Limb (tissue), 2 donors: ENCODE measurements around the gene HAPLN2.

Experiments used
- DNase-seq, 2 donors: peaks; one replicate each; pipeline ENCODE4 v3.0.0-alpha.2; 2016; ENCODE audit errors: extremely low spot score in 2 of 2

The HAPLN2 gene

DNA sequence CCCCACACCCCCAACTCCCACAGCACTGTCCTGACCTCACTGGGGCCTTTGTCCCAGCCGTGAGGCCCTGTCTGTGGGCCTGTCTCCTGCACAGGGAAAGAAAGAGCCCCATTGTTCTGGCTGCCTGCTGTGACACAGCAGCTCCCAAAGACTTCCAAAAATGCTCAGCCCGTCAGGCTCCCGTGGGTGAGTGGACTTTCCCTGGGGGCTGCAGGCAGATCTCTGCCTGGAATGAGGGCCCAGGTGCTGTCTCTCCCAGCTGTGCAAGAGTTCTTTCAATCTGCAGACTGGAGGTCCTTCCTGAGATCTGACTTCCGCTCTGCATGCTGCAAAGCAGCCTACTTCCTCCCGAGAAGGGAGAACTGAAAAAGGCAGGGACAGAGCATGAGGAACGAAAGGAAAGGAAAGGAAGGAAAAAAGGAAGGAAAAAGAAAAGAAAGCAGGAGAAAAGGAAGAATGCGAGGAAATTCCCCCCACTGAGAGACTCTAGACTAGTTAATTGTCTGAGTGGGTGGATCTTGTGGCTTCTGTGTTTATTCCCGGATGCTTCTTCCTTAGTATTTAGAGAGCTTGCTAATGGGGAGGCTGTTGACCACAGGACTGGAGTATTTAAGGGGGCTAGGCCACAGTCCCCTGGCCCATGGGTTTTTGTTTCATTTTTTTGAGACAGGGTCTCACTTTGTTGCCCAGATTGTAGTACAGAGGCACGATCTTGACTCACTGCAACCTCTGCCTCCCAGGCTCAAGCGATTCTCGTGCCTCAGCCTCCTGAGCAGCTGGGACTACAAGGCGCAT lies 43.0 kb downstream of the HAPLN2 start:
- peak in 1 of 2 donors; percentile 47 for DNase-seq

DNA sequence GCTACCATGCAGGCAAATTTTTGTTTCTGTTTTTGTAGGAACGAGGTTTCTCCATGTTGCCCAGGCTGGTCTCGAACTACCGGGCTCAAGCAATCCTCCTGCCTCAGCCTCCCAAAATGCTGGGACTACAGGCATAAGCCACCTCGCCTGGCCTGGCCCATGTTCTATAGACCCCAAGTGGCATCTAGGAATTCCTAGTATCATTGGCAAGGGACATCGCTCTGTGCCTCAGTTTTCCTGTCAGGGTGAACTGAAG lies 43.5 kb downstream of the HAPLN2 start:
- no peak for DNase-seq

DNA sequence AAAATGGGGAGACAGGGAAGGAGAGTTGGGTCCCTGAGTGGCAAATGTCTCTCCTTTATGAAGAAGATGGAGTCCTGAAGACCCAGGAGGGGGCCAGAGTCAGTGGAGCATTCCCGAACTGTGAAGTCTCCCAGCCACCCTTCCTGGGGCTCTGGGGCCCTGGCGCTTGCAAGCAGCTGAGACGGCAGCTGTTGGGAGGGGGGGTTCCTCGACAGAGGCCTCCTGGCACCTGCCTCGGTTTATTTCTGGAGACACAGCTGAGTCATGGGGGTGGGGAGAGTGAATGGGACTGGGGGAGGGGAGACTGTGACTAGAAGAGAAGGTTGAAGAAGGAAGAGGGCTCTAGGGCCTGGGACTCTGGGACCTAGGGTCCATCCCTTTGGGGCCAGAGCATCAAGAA lies 44.0 kb downstream of the HAPLN2 start:
- peak; percentile 68 to 81 for DNase-seq

DNA sequence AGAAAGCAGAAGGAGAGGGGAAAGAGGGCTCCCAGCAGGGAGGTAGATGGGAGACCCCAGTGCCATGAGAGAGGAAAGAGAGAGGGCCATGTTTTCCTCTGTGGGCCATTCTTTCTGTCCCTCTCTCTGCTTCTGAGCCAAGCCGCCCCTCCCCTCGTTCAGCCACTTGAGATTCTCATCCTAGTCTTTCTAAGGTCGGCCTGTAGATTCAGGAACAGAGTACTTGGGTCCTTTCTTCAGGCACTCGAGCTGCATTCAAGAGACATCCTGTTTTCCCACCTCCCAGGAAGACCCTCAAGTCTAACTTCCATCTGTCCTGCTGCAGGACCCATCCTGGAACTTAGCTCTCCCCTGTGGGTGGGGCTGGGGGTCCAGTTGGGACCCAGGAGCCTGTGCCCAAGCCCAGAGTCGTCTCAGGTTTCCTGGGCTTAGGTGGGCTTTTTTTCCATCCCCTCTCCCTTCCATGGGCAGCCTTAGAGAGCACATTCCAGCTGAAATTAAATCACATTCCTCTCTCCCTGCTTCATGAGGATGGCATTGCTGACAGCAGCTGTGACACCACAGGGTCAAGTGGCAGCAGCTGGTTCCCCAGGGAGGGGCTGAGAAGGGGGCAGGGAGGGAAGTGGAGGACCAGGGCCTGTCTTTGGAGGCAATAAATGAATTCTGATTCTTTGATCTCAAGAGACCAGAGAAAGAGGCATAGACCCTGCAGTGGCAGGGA lies 45.0 kb downstream of the HAPLN2 start:
- peak; percentile 51 to 75 for DNase-seq

DNA sequence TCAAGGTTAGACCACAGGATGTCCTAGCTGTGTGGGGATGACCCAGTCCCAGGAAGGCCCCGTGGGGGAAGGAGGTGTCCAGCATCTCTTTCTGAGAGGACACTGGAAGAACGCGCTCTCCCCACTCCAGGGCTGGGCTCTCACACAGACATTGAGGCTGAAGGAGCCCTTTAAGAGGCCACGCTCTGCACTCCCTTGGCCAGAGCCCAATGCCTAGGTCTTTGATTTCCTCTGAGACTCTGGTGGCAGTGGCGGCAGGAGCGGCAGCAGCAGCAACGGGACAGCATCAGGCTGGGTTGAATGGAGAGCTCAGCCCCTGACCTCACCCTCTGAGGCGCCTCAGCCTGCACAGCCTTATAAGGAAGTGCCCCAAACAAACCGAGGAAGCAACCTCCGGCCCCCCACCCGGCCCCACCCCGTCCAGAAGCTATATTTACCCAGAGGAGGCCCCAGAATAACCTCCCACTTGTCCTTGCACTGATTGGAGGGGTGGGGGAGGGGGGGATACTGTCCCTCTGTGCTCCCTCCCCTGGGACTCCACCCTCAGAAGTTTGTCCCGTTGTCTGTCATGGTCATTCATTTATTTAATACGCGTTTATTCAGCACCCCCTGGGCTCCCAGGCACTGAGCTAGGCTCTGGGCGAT lies 45.7 kb downstream of the HAPLN2 start:
- DNase-seq = peak; percentile 51 to 65

DNA sequence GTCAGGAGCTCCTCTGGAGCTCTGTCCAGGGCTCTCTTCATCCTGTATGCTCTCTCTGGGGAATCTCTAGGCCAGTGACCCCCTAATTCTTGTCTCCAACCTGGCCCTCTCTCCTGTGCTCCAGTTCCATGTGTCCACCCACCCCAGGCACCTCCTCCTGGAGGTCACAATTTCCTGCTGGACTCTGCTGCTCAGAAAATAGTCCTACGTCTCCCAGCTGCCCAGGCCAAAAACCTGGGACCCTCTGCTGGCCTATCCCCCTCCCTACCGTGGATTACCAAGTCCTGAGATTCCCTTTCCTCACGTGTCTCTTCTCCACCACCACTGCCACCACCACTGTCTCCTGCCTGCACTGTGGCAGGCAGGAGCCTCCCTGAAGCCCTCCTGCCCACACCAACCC lies 46.3 kb downstream of the HAPLN2 start:
- DNase-seq = no peak

DNA sequence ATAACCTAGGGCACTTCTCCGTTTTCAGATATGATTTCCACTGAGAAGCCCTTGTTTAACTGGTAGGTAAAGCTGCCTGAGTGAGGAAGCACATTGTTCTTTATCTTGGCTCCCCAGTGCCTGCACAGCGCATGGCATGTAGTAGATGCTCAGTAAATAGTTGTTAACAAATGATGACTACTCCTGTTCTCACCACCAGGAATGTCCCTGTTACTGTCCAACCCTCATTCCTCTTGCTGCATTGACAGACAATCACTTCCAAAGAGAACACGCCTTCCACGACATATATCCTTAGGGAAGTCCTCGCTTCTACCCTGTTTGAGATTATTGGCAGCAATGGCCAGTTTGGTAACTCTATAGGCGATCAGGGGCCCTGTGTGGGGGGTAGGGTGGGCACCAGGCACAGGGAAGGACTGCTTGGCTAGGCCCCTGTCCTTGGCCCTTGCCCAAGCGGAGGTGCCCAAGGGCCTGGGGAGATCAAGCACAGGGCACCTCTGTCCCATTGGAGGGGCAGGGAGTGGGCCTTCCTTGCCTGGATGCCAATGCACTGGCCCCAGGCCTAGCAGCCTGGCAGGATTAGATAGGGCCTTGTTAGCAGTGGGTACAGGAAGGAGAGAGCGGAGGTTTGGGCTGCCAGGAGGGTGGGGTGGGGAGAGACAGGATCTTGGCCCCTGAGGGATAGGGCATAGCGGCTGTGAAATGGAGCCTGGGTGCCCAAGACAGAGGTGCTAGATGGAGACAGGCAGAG lies 47.8 kb downstream of the HAPLN2 start:
- DNase-seq = no peak

DNA sequence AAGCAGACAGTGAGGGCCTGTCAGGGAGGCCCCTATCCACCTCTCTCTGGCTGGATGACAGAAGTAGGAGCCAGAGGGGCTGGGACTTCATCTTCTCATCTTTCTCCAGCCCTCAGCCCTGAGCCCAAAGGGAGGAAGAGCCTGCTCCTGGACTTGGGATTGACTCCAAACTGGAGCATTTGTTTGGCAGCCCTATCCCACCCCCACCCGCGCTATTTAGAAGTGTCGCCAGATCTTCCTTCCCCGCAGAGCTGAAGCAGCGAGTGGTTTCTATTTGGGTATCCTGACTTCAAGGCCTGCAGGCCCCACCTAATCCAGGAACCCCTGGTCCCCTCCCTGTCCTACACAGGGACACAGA lies 48.4 kb downstream of the HAPLN2 start:
- DNase-seq = peak; percentile 76 to 79

DNA sequence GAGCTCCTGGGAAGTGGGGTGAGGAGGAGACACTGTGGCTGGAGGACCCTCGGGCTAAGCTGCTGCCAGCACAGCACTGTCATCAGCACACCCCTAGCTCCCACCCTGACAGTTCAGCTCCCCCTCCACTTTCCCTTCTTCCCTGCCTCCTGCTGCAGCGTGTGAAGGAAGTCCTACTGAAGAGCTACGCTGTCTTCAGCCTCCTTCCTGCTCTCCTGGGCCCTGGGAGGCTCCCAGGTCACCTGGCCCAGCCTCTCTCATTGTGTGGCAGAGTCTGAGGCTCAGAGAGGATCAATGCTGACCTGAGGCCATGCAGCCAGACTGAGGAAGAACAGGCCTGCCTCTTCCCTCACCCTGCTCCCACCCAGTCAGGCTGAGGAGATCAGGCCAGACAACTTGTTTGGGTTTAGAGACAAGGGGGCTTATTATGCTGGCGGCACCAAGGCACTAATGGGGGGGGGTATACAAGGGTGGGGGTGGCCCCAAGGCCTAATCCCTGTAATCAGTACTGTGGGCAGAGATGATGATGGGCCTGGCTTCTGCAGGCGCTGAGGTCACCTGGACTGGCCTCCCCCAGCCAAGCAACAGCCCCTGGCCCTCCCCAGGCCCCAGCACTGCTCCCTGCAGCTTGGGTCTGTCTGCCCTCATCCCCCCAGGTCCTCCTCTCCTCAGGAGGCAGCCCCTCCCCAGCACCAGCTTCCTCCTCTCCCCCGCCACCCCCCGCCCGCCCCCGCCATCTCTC lies 48.9 kb downstream of the HAPLN2 start:
- peak in 1 of 2 donors; percentile 45 for DNase-seq

DNA sequence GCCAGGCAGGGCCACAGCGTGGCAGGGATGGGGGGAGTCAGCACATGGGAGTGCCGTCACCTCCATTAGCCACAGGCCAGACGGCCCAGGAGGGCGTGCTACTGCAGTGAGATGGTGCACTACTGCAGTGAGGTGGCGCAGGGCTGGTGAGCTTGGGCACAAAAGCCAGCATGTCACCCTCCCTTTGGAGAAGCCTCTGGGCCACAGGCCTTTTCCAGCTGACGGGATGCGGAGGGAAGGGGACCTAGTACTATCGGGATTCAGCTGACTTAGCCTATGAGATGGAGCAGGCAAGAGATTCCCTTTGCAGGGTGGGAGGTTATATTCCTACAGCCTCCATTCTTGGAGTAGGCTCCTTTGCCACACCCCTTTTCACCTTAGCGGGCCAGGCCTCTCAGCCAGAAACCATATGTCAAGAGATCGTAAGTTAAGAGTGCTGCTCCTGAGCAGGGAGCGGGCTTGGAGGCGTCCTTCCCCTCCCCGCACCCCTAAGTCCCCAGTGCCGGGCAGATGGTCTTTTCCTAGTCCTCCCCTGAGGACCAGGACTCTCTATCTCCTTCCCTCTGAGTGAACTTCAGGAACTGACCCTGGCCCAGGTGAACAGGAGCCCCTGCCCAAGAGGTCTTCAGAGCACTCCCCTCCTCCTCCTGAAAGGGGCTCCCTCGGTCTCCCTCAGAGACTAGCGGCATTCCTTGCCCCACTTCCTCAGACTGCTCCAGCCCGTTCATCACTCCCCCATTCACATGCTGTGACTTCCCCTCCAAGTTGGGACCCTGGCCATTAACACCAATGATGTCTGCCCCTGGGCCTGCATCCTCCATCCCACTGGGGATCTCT lies 49.8 kb downstream of the HAPLN2 start:
- DNase-seq = peak in 1 of 2 donors; percentile 50

DNA sequence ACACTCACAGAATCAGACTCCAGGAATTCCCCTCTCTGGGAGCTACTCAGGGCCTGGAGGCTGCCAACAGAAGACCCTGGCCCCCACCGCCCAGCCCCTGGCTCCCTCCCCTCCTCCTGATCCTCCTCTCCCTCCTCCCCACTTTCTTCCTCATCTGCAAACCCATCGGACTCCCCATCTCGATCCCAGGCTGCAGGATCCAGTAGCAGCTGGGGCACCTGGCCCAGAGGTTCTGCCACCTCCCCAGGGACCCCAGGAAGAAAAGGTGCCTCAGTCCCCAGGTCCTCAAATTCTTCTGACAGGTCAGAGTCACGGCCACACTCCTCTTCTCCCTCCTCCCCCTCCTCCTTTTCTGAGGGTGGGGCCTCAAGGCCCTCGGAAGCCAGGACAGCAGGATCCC lies 50.6 kb downstream of the HAPLN2 start:
- no peak for DNase-seq

DNA sequence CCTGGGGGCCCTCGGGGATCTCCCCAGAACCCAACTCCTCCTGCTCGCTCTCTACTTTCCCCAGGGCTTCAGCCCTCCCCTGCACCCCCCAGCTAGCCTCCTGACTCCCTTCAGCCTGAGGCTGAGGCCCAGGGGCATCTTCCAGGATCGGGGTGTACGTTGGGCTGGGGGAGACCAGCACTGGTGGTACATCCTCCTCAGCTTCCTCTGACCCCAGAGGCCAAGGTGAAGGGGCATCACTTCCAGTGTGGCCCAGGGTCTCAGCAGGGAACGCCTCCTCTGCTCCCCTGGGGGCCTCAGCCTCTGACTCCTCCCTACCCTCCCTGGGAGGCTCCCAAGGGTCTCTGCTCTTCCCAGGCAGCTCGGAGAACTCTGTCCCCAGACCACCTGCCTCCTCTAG lies 51.1 kb downstream of the HAPLN2 start:
- no peak for DNase-seq

DNA sequence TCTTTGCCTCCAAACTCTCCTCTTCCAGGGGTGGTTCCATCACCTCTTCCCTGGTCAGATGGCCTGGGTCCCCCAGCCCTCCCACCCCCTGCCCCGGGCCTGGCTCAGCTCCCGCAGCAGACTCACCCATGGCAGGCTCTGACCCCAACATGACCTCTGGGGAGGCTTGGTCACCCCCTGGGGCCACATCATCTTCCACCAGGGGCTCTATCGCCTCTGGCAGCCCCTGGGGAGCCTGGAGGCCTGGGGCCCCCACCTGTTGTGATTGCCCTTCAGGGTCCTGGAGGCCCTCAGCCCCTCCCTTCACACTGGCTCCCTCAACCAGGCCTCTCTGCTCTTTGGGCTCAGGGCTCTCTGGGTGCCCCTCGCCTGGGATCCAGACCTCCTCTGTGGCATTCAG lies 51.6 kb downstream of the HAPLN2 start:
- peak in 1 of 2 donors; percentile 32 for DNase-seq

DNA sequence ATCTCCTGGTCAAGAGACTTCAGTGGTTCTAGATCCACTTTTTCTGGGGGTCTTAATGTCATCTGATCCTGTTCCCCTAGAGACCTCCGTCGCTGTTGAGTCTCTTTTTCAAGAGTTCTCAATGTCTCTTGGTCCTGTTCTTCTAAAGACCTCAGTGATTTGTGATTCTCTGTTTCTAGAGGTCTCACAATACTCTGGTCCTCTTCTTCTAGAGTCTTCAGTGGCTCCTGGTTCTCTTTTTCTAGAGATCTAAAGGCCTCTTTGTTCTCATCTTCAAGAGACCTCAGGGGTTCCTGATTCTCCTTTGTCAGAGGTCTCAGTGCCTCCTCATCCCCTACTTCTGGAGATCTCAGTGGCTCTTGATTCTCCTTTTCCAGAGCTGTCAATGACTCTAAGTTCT lies 52.6 kb downstream of the HAPLN2 start:
- no peak for DNase-seq

DNA sequence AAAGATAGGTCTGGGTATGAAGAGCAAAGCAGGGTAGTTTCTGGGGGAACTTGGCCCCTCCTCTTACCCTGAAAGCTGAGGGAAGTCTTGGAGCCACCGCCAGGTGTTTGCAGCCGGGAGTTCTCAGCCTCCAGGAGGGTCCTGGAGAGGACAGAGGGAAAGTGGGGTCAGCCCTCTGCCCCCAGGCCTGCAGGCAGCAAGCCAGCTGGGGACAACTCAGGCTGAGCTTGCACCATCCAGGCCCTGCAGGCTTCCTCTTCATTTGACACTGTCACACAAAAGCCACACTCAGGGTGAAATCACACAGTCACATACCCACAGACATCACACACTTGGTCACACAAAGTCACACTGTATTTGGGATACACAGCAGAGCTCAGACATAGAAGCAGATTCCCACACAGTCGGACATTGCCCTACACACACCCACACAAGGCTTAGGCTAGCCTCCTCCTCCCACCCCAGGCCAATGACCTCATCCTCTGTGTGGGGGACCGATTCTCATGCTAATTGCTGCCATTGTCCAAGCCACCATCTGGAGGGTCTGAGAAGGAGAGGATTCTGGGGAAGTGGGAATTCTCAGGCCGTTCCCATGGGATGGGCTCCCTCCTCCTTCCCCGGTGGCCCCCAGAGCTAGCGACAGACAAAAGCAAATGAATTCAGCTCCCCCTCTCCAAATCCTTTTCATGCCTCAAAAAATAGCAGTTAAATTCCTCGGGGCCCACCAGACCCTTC lies 54.3 kb downstream of the HAPLN2 start:
- DNase-seq = peak in 1 of 2 donors; percentile 54
